IPS-NIHi11 (cell line): ENCODE data around the gene TRIM26.

Experiments used
- DNase-seq: peaks from one replicate; pipeline ENCODE4 v3.0.0; 2012; ENCODE audit warnings: mixed read lengths, low spot score

TRIM26 gene

GRCh38 chr6:30207619-30208295, 5.4 kb downstream of the TRIM26 start:
- no peak for DNase-seq

- DNase-seq, result peak; percentile 45
Measured at GRCh38 chr6:30206799-30207618, 6.2 kb downstream of the TRIM26 start.

GRCh38 chr6:30206152-30206551, 7.1 kb downstream of the TRIM26 start:
- no peak for DNase-seq

GRCh38 chr6:30204116-30204515, 9.1 kb downstream of the TRIM26 start:
- DNase-seq, result no peak

- DNase-seq, result no peak
Measured at GRCh38 chr6:30202366-30202765, 10.8 kb downstream of the TRIM26 start.

GRCh38 chr6:30200551-30201281, 12.5 kb downstream of the TRIM26 start:
- no peak for DNase-seq

- DNase-seq, result no peak
Measured at GRCh38 chr6:30198166-30199084, 14.8 kb downstream of the TRIM26 start.

GRCh38 chr6:30196376-30196775, 16.8 kb downstream of the TRIM26 start:
- no peak for DNase-seq

GRCh38 chr6:30195951-30196350, 17.3 kb downstream of the TRIM26 start:
- DNase-seq, result no peak

GRCh38 chr6:30194797-30195690, 18.2 kb downstream of the TRIM26 start:
- no peak for DNase-seq

- no peak for DNase-seq
Measured at GRCh38 chr6:30192076-30192475, 21.1 kb downstream of the TRIM26 start.

- no peak for DNase-seq
Measured at GRCh38 chr6:30188541-30188940, 24.7 kb downstream of the TRIM26 start.

GRCh38 chr6:30185846-30186484, 27.2 kb downstream of the TRIM26 start:
- no peak for DNase-seq

- DNase-seq, result no peak
Measured at GRCh38 chr6:30184417-30185031, 28.7 kb downstream of the TRIM26 start.

GRCh38 chr6:30180145-30180544, 33.1 kb downstream of the TRIM26 start:
- no peak for DNase-seq

- no peak for DNase-seq
Measured at GRCh38 chr6:30178837-30179236, 34.4 kb downstream of the TRIM26 start.

- DNase-seq, result no peak
Measured at GRCh38 chr6:30175765-30176164, 37.4 kb downstream of the TRIM26 start.

GRCh38 chr6:30172681-30173080, 40.5 kb downstream of the TRIM26 start:
- no peak for DNase-seq

GRCh38 chr6:30171677-30172471, 41.3 kb downstream of the TRIM26 start:
- DNase-seq, result peak; percentile 59
